AG09319 (cell line): ENCODE data around the gene LILRB3.
"Not testable (repeated sequence)": the region's sequence is repeated elsewhere in the genome, so short reads cannot be mapped to it uniquely, and the experiment has no call there.

Source experiments
- DNase-seq: peaks from one replicate; pipeline ENCODE4 v3.0.0-alpha.2; 2010; ENCODE audit warnings: low read depth; ENCODE audit errors: extremely low read depth
- TF ChIP-seq, protein P1 (sequence below): IDR thresholded peaks from 2 replicates; pipeline ENCODE4 v1.5.1; 2011; ENCODE audit warnings: low read depth, mild to moderate bottlenecking, inconsistent platforms, low read length, moderate library complexity

LILRB3 gene

DNA sequence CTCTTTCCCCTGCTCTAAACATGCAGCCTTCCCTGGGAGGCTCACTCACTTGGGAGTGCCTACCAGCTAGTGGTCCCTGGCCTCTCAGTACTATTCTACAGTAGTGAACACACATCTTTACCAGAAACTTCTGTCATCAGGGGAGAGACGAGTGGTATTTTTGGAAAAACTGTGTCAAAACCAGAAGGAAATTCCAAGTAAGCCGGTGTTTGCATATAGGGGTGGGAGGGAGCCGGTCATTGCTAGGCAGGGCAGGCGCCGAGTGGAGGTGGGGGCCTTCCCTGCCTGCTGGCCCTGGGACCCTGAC is 15.2 kb downstream of the LILRB3 start:
- no peak for DNase-seq
- TF ChIP-seq, protein P1, sequence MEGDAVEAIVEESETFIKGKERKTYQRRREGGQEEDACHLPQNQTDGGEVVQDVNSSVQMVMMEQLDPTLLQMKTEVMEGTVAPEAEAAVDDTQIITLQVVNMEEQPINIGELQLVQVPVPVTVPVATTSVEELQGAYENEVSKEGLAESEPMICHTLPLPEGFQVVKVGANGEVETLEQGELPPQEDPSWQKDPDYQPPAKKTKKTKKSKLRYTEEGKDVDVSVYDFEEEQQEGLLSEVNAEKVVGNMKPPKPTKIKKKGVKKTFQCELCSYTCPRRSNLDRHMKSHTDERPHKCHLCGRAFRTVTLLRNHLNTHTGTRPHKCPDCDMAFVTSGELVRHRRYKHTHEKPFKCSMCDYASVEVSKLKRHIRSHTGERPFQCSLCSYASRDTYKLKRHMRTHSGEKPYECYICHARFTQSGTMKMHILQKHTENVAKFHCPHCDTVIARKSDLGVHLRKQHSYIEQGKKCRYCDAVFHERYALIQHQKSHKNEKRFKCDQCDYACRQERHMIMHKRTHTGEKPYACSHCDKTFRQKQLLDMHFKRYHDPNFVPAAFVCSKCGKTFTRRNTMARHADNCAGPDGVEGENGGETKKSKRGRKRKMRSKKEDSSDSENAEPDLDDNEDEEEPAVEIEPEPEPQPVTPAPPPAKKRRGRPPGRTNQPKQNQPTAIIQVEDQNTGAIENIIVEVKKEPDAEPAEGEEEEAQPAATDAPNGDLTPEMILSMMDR, result no peak

DNA sequence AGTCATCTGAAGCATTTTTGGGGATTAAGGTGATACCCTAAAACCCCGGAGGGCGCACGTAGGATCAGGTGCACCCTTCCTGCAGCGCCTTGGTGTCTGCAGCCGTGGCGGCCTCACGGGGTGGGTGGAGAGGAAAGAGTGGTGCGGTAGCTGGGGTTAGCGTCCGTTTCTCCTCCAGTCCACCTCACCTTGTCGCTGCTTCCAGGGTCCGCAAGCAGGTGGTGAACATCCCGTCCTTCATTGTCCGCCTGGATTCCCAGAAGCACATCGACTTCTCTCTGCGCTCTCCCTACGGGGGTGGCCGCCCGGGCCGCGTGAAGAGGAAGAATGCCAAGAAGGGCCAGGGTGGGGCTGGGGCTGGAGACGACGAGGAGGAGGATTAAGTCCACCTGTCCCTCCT is 15.6 kb downstream of the LILRB3 start:
- not testable (repeated sequence) for DNase-seq

DNA sequence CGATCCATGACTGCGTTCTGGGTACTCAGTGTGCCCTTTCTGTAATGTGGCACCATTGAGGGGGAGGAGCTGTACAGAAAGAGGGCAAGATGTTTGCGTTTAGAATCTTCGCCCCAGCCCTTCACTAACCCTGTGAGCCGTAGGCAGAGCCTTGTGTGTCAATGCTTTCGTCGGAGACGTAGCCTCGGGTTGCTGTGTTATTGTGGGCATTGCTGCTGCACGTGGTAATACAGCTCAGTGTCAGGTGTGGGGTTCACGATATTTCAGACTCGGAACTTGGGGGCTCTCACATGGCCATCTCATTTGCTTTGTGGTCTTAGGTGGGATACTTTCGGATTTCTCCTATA is 16.0 kb downstream of the LILRB3 start:
- TF ChIP-seq, protein P1, result no peak
- DNase-seq, result no peak

DNA sequence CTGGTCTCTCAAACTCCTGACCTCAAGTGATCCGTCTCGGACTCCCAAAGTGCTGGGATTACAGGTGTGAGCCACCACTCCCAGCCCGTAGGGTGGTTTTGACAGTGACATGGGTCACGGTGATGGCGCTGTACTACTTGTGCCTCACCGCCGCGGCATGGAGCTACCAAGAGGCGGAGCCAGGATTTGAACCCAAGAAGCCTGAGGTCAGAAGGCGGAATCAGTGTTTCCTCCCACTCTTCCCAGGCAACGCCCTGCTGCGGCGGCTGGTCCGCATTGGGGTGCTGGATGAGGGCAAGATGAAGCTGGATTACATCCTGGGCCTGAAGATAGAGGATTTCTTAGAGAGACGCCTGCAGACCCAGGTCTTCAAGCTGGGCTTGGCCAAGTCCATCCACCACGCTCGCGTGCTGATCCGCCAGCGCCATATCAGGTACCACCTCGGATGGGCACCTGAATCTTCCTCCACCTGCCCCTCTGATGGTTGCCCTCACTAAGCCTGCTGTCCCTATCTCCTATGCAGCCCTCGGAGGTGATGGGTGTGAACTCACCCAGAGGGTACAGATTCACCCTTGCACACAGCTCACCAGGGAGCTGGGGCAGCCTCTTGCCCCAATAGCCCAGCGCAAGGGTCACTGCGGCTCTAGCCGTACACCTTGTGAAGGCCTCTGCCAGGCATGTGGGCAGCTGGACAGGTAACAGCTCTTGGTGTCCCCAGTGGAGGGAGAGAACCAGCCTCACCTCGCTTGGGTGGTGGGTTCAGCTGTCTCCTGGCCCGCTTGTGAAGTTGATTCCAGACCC is 16.6 kb downstream of the LILRB3 start:
- DNase-seq, result no peak
- TF ChIP-seq, protein P1, result no peak

DNA sequence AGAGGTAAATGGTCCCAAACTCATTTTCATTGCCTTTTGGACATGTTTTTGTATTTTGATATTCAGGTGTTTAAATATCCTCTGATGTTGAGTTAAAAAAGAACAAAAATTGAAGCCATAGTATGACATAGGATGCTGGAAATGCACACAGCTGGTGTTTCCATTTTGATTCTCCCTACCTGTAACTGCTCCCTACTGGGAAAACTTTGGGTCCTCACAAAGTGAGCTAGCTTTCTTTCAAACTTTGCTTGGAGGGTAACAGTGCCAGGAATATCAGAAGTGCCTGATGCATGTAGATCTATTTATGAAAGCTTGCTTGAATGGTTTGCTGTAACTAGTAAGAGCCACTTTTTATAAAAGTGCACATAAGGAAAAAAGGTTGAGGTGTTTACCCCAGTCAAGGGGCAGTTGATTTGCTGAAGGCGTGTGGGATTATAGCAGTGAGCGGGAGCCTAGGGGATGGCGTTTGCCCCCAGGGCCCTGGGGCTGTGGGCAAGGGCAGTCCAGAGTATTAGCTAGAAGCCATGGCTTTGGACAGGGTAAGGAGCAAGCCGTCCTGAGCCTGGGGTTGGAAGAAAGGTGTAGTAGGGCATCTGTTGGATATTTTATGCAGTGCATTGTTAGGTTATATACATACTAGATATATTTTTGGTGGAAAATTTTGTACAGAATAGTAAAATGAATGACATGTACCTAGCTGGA is 17.9 kb downstream of the LILRB3 start:
- TF ChIP-seq, protein P1, result no peak
- no peak for DNase-seq

DNA sequence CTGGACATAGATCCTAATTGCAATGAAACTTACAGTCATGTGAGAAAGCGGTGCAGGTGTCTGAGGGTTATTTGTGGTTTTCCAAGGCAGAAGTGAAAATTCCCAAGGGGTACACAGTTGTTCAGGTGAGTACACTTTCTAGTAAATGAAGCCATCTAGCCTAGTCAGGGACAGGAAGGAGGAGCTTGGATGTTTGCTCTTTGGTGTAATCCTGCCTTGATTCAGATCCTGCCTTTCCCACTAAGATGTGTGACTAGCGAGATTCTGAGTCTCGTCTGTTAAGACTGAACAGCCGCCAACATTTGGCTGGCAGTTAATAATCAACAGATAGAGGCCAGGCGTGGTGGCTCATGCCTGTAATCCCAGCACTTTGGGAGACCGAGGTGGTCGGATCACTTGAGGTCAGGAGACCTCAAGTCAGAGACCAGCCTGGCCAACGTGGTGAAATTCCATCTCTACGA is 19.6 kb downstream of the LILRB3 start:
- TF ChIP-seq, protein P1, result no peak
- DNase-seq, result no peak

DNA sequence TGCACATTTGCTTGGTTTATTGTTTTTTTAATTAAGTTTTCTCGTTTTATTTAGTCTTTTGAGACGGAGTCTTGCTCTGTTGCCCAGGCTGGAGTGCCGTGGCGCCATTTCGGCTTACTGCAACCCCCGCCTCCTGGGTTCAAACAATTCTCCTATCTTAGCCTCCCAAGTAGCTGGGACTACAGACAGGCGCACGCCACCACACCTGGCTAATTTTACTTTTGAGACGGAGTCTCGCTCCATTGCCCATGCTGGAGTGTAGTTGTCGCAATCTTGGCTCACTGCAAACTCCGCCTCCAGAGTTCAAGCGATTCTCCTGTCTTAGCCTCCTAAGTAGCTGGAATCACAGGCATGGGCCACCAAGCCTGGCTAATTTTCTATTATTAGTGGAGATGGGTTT is 20.8 kb downstream of the LILRB3 start:
- no peak for DNase-seq
- TF ChIP-seq, protein P1, result no peak
